Body of pancreas (tissue), 4 donors: Measurements from ENCODE around the gene PDGFRA. TPM values are rescaled to one million over a fixed set of nuclear protein-coding genes. Genes with fewer than 3 reads are reported as not detected.

Experiments
- ATAC-seq: fragments of 150-250 bp; one replicate; pipeline ENCODE4 v1.9.1; 2016
- DNase-seq, 4 donors: peaks; one replicate each; pipeline ENCODE4 v3.0.0-alpha.2; 2019
- H3K27ac ChIP-seq, 4 donors: fragments of 200-600 bp; sonication (generic); 1 replicate in 3 of 4; 2 replicates in 1 of 4; pipeline versions ENCODE4 v1.5.1 to v1.6.1; 2016 to 2019; ENCODE audit warnings: mild to moderate bottlenecking in 1 of 4, mixed read lengths in 1 of 4, moderate library complexity in 1 of 4
- H3K27me3 ChIP-seq, 2 donors: fragments of 200-600 bp; sonication (generic); one replicate each; pipeline ENCODE4 v1.6.0; 2016; ENCODE audit warnings: mild to moderate bottlenecking in 1 of 2
- H3K36me3 ChIP-seq, 2 donors: fragments of 200-600 bp; sonication (generic); replicated peaks in 1 of 2; 2 replicates each; pipeline ENCODE4 v1.5.1; 2016; ENCODE audit warnings: low read depth in 2 of 2; ENCODE audit not compliant: insufficient read depth in 1 of 2
- H3K4me1 ChIP-seq: fragments of 200-600 bp; sonication (generic); one replicate; pipeline ENCODE4 v1.6.0; 2016
- H3K4me3 ChIP-seq, 2 donors: fragments of 200-600 bp; sonication (generic); 1 replicate in 1 of 2; 2 replicates in 1 of 2; pipeline ENCODE4 v1.5.1; 2016 to 2019
- H3K9me3 ChIP-seq, 3 donors: fragments of 200-600 bp; sonication (generic); 1 replicate in 2 of 3; 2 replicates in 1 of 3; pipeline ENCODE4 v1.5.1; 2016
- CTCF ChIP-seq, 7 experiments: fragments of 450-650 bp in 4 of 7; fragments of 200-600 bp in 3 of 7; sonication (generic) in 3 of 7; IDR thresholded peaks; one replicate each; pipeline ENCODE4 v1.5.1; 2016 to 2019; ENCODE audit warnings: antibody characterized with exemption in 7 of 7
- POLR2A ChIP-seq, 3 donors: fragments of 450-650 bp; IDR thresholded peaks; one replicate each; pipeline ENCODE4 v1.6.1; 2016; ENCODE audit warnings: antibody characterized with exemption in 3 of 3, mild to moderate bottlenecking in 2 of 3
- WGBS, 2 donors: methylation state at CpG; one replicate each; pipeline ENCODE4 v1.1.5; 2017; 5-methylcytosine and 5-hydroxymethylcytosine counted together
- intact Hi-C: fragments of 100-400 bp; cut with DNase I; formaldehyde crosslinking; loops from one replicate; pipeline ENCODE4 v1.15.1; 2023
- total RNA-seq, 2 donors: library from RNA; depleted of rRNA; stranded (reverse); fragments of >200 nt; gene quantifications; one replicate each; pipeline ENCODE4 v1.1.0, GENCODE V29; 2016

The PDGFRA gene
- total RNA-seq, 2 donors from 2014 or later, result 54.4 to 56.0 TPM

DNA sequence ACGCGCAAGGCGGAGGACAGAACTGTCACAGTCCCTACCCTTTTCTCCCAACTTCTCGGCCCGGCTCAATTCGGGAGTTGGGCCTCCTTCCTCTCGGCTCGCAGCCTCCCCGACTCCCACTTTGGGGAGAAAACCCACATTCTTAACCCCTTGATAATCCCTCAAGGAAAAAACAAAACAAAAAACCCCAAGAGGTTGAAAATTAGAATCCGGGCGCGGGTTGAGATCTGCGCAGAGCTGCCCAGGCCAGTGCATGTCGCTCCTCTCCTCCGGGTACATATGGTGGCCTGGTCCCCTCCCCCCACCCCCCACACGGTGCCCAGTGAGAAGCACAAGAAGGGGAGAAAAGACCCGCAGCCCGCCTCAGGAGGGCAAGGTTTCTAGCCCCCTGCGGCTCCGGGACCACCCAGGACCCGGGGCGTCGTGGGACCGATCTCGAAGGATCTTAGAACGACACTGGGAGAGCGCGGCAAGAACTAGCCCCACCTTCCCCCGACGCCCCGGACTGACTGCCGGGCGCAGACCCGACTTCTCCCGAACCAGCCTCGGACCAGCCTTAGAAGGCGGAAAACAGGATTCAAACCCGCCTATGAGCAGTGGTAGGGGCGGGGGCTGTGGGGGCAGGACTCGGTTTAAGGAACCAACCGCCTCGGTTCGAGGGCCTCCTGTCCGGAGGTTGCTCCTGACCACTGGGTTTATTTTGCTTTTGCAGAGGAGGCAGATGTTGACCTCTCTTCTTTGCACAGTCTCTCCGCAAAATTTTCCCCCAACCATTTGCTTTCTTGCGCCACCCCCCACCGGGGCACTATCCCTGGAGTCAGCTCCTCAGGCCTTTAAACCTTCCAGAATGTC, 2.5 kb upstream of the PDGFRA start:
- H3K4me1 ChIP-seq, result peaks cover 54% of the 10 kb centered on the region
- H3K4me3 ChIP-seq, result peak overlapping the region in 1 of 2 donors; percentile 17
- H3K9me3 ChIP-seq, result no peaks in the 10 kb centered on the region
- ATAC-seq (peak; percentile 25), DNase-seq (peak; percentile 30 to 51 (median 34))
- H3K36me3 ChIP-seq, result no peaks in the 10 kb centered on the region
- intact Hi-C loops, result loop anchor here (5.0 kb wide), 1 partner anchor 299 kb away; no protein-coding TSS in a partner anchor
- H3K27me3 ChIP-seq, result peaks cover 5 to 70% of the 10 kb centered on the region in 2 donors
- TF ChIP-seq POLR2A (IDR thresholded peaks at IDR 0.05) (peak in 2 of 3 donors; percentile 23 to 38), CTCF (IDR thresholded peaks at IDR 0.05) (no peak)
- WGBS, 2 donors, result 7 to 11% methylated on average over 35 to 46 of the region's 47 CpGs
- no peak overlapping the region for H3K27ac ChIP-seq

GRCh38 chr4:54227256-54228055, 1.6 kb upstream of the PDGFRA start:
- WGBS, 2 donors, result 6 to 9% methylated on average over 29 to 36 of the region's 36 CpGs
- ATAC-seq, result peak; percentile 3
- H3K27ac ChIP-seq, result peak overlapping the region in 2 of 4 donors; percentile 11 to 29
- DNase-seq, result peak in 1 of 4 donors; percentile 8
- intact Hi-C loops, result loop anchor here (5.0 kb wide), 1 partner anchor 300 kb away; no protein-coding TSS in a partner anchor
- no peaks in the 10 kb centered on the region for H3K9me3 ChIP-seq
- H3K4me3 ChIP-seq, result no peak overlapping the region
- no peaks in the 10 kb centered on the region for H3K36me3 ChIP-seq
- H3K27me3 ChIP-seq, result peaks cover 5 to 78% of the 10 kb centered on the region in 2 donors
- H3K4me1 ChIP-seq, result peaks cover 62% of the 10 kb centered on the region
- TF ChIP-seq POLR2A (IDR thresholded peaks at IDR 0.05), result no peak
- TF ChIP-seq CTCF (IDR thresholded peaks at IDR 0.05), result no peak

DNA sequence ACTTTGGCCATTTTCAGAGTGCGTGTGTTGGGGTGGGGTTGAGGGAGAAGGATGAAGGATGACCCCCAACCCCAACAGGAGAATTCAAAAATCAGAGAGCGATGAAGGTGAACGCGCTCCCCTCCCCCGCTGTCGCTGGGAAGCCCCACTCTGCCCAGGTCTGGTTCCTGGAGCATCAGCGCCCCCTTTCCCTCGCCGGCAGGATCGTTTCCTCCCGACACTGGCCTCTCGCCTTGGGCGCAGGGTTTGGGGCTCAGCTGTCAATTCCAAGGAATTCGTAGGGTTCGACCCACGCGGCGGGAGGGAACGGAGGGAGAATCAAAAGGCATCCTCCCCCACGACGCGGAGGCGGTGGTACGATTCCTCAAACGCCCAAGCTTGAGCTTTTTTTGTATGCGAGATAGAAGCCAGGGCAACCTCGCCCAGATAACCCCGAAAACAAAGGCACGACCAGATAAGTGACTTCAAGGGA, 1.0 kb upstream of the PDGFRA start:
- peak overlapping the region in 1 of 4 donors; percentile 14 for H3K27ac ChIP-seq
- H3K27me3 ChIP-seq, result peaks cover 5 to 76% of the 10 kb centered on the region in 2 donors
- no peaks in the 10 kb centered on the region for H3K9me3 ChIP-seq
- peak; percentile 58 to 68 (median 62) for DNase-seq
- TF ChIP-seq CTCF (IDR thresholded peaks at IDR 0.05) (peak; percentile 31 to 71 (median 49)), POLR2A (IDR thresholded peaks at IDR 0.05) (no peak)
- 2 to 4% methylated on average over 23 to 29 of the region's 29 CpGs for WGBS, 2 donors
- H3K4me1 ChIP-seq, result peaks cover 69% of the 10 kb centered on the region
- intact Hi-C loops, result loop anchor here (5.0 kb wide), 1 partner anchor 301 kb away; no protein-coding TSS in a partner anchor
- H3K4me3 ChIP-seq, result no peak overlapping the region
- H3K36me3 ChIP-seq, result no peaks in the 10 kb centered on the region
- peak; percentile 41 for ATAC-seq

DNA sequence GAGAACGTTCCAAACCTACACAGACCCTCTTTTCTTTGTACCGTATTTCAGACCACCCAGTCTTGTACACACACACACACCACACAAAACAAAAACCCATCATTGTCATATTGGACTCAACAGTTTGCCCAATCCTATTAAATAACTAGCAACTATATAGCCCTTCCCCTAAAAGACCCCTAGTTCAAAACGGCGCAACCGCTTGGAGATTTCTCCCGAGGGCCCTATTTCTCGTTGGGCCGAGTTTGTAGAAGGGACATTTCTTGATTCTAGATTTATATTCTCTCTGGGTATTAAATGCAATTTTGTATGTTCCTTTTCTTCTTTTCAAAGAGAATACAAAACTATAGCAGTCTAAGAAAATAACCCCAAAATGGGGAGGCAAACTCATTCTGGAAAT, 547 bp upstream of the PDGFRA start:
- Histone ChIP-seq H3K27me3 (peaks cover 5 to 72% of the 10 kb centered on the region in 2 donors), H3K9me3 (no peaks in the 10 kb centered on the region), H3K36me3 (no peaks in the 10 kb centered on the region), H3K4me3 (no peak overlapping the region), H3K27ac (no peak overlapping the region), H3K4me1 (peaks cover 73% of the 10 kb centered on the region)
- TF ChIP-seq POLR2A (IDR thresholded peaks at IDR 0.05) (no peak), CTCF (IDR thresholded peaks at IDR 0.05) (no peak)
- no peak for DNase-seq
- intact Hi-C loops, result loop anchor here (5.0 kb wide), 1 partner anchor 301 kb away; no protein-coding TSS in a partner anchor
- ATAC-seq, result no peak
- WGBS, 2 donors, result 9 to 15% methylated on average over 8 of the region's 8 CpGs
